WTC11 (cell line): ENCODE results near the gene CACNA2D3. TPM values are rescaled to one million over a fixed set of nuclear protein-coding genes. Genes with fewer than 3 reads are reported as not detected.

Source experiments
- ATAC-seq: fragments of 200-7000 bp; cut with Tn5 transposase; 2 replicates; pipeline ENCODE4 v1.10.0; 2021; ENCODE audit warnings: mild to moderate bottlenecking, moderate library complexity
- CTCF ChIA-PET: fragments of 300-600 bp; sonication (Branson Sonifier 250); formaldehyde crosslinking; loops from one replicate; lab custom pipeline; 2021; ENCODE audit warnings: antibody characterized with exemption; lab: Charles Lee
- POLR2A ChIA-PET: fragments of 350-600 bp; sonication (Branson Sonifier 250); formaldehyde crosslinking; loops from one replicate; lab custom pipeline; 2021; ENCODE audit warnings: antibody characterized with exemption; lab: Charles Lee
- DNase-seq: peaks from one replicate; pipeline ENCODE4 v3.0.0; 2021; ENCODE audit warnings: low spot score
- H3K27ac Mint-ChIP-seq: 2 replicates; pipeline ENCODE4 v1.8.0; 2021; ENCODE audit warnings: mixed read lengths
- H3K27me3 Mint-ChIP-seq: 2 replicates; pipeline ENCODE4 v1.8.0; 2021; ENCODE audit warnings: low read depth, mild to moderate bottlenecking, moderate library complexity, mixed read lengths
- H3K36me3 Mint-ChIP-seq: 2 replicates; pipeline ENCODE4 v1.8.0; 2021; ENCODE audit warnings: mixed read lengths
- H3K4me1 Mint-ChIP-seq: 2 replicates; pipeline ENCODE4 v1.8.0; 2022; ENCODE audit warnings: mixed read lengths
- H3K4me3 Mint-ChIP-seq: 2 replicates; pipeline ENCODE4 v1.8.0; 2021; ENCODE audit warnings: mild to moderate bottlenecking, moderate library complexity, mixed read lengths
- H3K9me3 Mint-ChIP-seq: 2 replicates; pipeline ENCODE4 v1.8.0; 2021; ENCODE audit warnings: mixed read lengths
- ARID4B ChIP-seq: sonication (generic); formaldehyde crosslinking; IDR thresholded peaks from 2 replicates; pipeline ENCODE4 v1.8.0; 2023; ENCODE audit warnings: missing genetic modification reagents, mild to moderate bottlenecking, borderline replicate concordance
- ATF1 ChIP-seq: sonication (generic); formaldehyde crosslinking; IDR thresholded peaks from 2 replicates; pipeline ENCODE4 v1.8.1; 2023; ENCODE audit warnings: mild to moderate bottlenecking, moderate library complexity, missing genetic modification reagents
- ATF6 ChIP-seq: sonication (generic); formaldehyde crosslinking; IDR thresholded peaks from 2 replicates; pipeline ENCODE4 v1.8.1; 2023; ENCODE audit warnings: mild to moderate bottlenecking, missing genetic modification reagents
- CREB1 ChIP-seq: sonication (generic); formaldehyde crosslinking; IDR thresholded peaks from 2 replicates; pipeline ENCODE4 v1.8.0; 2023; ENCODE audit warnings: mild to moderate bottlenecking, missing genetic modification reagents
- E2F4 ChIP-seq: sonication (generic); formaldehyde crosslinking; IDR thresholded peaks from 2 replicates; pipeline ENCODE4 v1.8.1; 2022; ENCODE audit warnings: low read depth, mild to moderate bottlenecking, moderate library complexity, missing genetic modification reagents, borderline replicate concordance
- E2F5 ChIP-seq: sonication (generic); formaldehyde crosslinking; IDR thresholded peaks from 2 replicates; pipeline ENCODE4 v1.8.1; 2022; ENCODE audit warnings: mild to moderate bottlenecking, moderate library complexity, missing genetic modification reagents
- FOXJ3 ChIP-seq: sonication (generic); formaldehyde crosslinking; IDR thresholded peaks from 2 replicates; pipeline ENCODE4 v1.9.0; 2021; ENCODE audit warnings: missing genetic modification reagents, mild to moderate bottlenecking, borderline replicate concordance
- GABPB1 ChIP-seq: sonication (generic); formaldehyde crosslinking; IDR thresholded peaks from 2 replicates; pipeline ENCODE4 v1.8.1; 2023; ENCODE audit warnings: mild to moderate bottlenecking, missing genetic modification reagents
- IRF1 ChIP-seq: sonication (generic); formaldehyde crosslinking; IDR thresholded peaks from 2 replicates; pipeline ENCODE4 v1.8.0; 2023; ENCODE audit warnings: missing genetic modification reagents
- JUN ChIP-seq: sonication (generic); formaldehyde crosslinking; IDR thresholded peaks from 2 replicates; pipeline ENCODE4 v1.8.0; 2023; ENCODE audit warnings: mild to moderate bottlenecking, missing genetic modification reagents
- MAX ChIP-seq: sonication (generic); formaldehyde crosslinking; IDR thresholded peaks from 2 replicates; pipeline ENCODE4 v1.8.0; 2022; ENCODE audit warnings: mild to moderate bottlenecking, missing genetic modification reagents
- OVOL2 ChIP-seq: fragments of 250-450 bp; sonication (Bioruptor Pico); IDR thresholded peaks from 2 replicates; pipeline ENCODE4 v1.9.0; 2021; ENCODE audit warnings: mild to moderate bottlenecking, borderline replicate concordance
- SMAD4 ChIP-seq: sonication (generic); formaldehyde crosslinking; IDR thresholded peaks from 2 replicates; pipeline ENCODE4 v1.8.0; 2022; ENCODE audit warnings: mild to moderate bottlenecking, missing genetic modification reagents
- ZNF138 ChIP-seq: sonication (generic); formaldehyde crosslinking; conservative IDR thresholded peaks from 2 replicates; pipeline ENCODE4 v1.8.1; 2022; ENCODE audit warnings: mild to moderate bottlenecking, moderate library complexity, missing genetic modification reagents
- ZNF232 ChIP-seq: sonication (generic); formaldehyde crosslinking; IDR thresholded peaks from 2 replicates; pipeline ENCODE4 v1.8.0; 2022; ENCODE audit warnings: mild to moderate bottlenecking, missing genetic modification reagents
- ZNF263 ChIP-seq: sonication (generic); formaldehyde crosslinking; IDR thresholded peaks from 2 replicates; pipeline ENCODE4 v1.8.1; 2022; ENCODE audit warnings: low read depth, mild to moderate bottlenecking, moderate library complexity, missing genetic modification reagents
- ZNF512 ChIP-seq: sonication (generic); formaldehyde crosslinking; IDR thresholded peaks from 2 replicates; pipeline ENCODE4 v1.8.1; 2022; ENCODE audit warnings: missing genetic modification reagents, borderline replicate concordance
- total RNA-seq: library from RNA; stranded (reverse); gene quantifications from 3 replicates; pipeline ENCODE4 v1.2.3, GENCODE V29; 2021

CACNA2D3 gene
- total RNA-seq, 1 experiment from 2014 or later, result 5.0 TPM

- TF ChIP-seq ATF6, result no peak
- no peak for TF ChIP-seq SMAD4 (CRISPR knock-in tag)
- TF ChIP-seq GABPB1 (CRISPR knock-in tag), result no peak
- TF ChIP-seq ZNF512, result no peak
- no peak for TF ChIP-seq MAX (CRISPR knock-in tag)
- TF ChIP-seq ZNF263 (CRISPR knock-in tag), result no peak
- no peak for TF ChIP-seq JUN (CRISPR knock-in tag)
- no peak for TF ChIP-seq E2F4 (CRISPR knock-in tag)
Measured at GRCh38 chr3:54895613-54896012, 773.3 kb downstream of the CACNA2D3 start (continued).

GRCh38 chr3:54897028-54897711, 774.8 kb downstream of the CACNA2D3 start:
- Mint-ChIP-seq H3K4me3 (no peak overlapping the region), H3K36me3 (peaks cover 18% of the 10 kb centered on the region), H3K4me1 (peaks cover 14% of the 10 kb centered on the region), H3K27ac (no peak overlapping the region), H3K9me3 (no peaks in the 10 kb centered on the region), H3K27me3 (no peaks in the 10 kb centered on the region)
- no peak for TF ChIP-seq IRF1
- TF ChIP-seq ZNF138 (CRISPR knock-in tag), result no peak
- no peak for TF ChIP-seq JUN (CRISPR knock-in tag)
- TF ChIP-seq ZNF512, result no peak
- TF ChIP-seq FOXJ3 (CRISPR knock-in tag), result no peak
- no peak for TF ChIP-seq ATF6
- TF ChIP-seq CREB1 (CRISPR knock-in tag), result no peak
- no peak for TF ChIP-seq ZNF232 (CRISPR knock-in tag)
- TF ChIP-seq ATF1, result no peak
- TF ChIP-seq OVOL2 (CRISPR knock-in tag), result no peak
- no peak for TF ChIP-seq E2F5
- no peak for TF ChIP-seq ARID4B (CRISPR knock-in tag)
- ATAC-seq (no peak), DNase-seq (no peak)
- POLR2A ChIA-PET, result no interaction called here
- CTCF ChIA-PET, result no interaction called here
